H1 (cell line): ENCODE results near the gene JAKMIP1. TPM values are rescaled to one million over a fixed set of nuclear protein-coding genes. Genes with fewer than 3 reads are reported as not detected.

Experiments
- CTCF ChIA-PET: fragments of 300-600 bp; sonication (Branson Sonifier 250); formaldehyde crosslinking; loops from one replicate; lab custom pipeline; 2021; ENCODE audit not compliant: partially characterized antibody; lab: Charles Lee
- POLR2A ChIA-PET: fragments of 300-600 bp; sonication (Branson Sonifier 250); formaldehyde crosslinking; loops from one replicate; lab custom pipeline; 2021; ENCODE audit warnings: inconsistent platforms; ENCODE audit not compliant: partially characterized antibody; lab: Charles Lee
- DNase-seq, 2 experiments: peaks; one replicate each; pipeline versions ENCODE4 v3.0.0 to v3.0.0-alpha.2; 2010 to 2022; ENCODE audit warnings: low spot score in 2 of 2, low read depth in 1 of 2, mixed read lengths in 1 of 2
- FAIRE-seq: peaks from 2 replicates; lab custom pipeline; 2011; peaks lifted over from hg19 to GRCh38; lab: Jason Lieb, UNC
- H2AFZ ChIP-seq: 2 replicates; pipeline ENCODE4 v1.8.1; 2012; ENCODE audit warnings: low read length, inconsistent platforms
- H2AK5ac ChIP-seq: 2 replicates; pipeline ENCODE4 v1.6.1; 2013; ENCODE audit warnings: low read depth, low read length
- H2BK120ac ChIP-seq: replicated peaks from 2 replicates; pipeline ENCODE3; 2013; ENCODE audit warnings: low read depth, low read length, inconsistent platforms
- H2BK12ac ChIP-seq: 2 replicates; pipeline ENCODE4 v1.6.1; 2013; ENCODE audit warnings: low read depth, low read length
- H2BK15ac ChIP-seq: 2 replicates; pipeline ENCODE4 v1.6.1; 2013; ENCODE audit warnings: low read length
- H2BK20ac ChIP-seq: 2 replicates; pipeline ENCODE4 v1.6.1; 2013; ENCODE audit warnings: low read length
- H2BK5ac ChIP-seq: 2 replicates; pipeline ENCODE4 v1.6.1; 2013; ENCODE audit warnings: low read depth, low read length
- H3K14ac ChIP-seq: 2 replicates; pipeline ENCODE4 v1.6.1; 2013; ENCODE audit warnings: inconsistent platforms; ENCODE audit not compliant: insufficient read length
- H3K18ac ChIP-seq: 2 replicates; pipeline ENCODE4 v1.6.1; 2013; ENCODE audit warnings: low read length; ENCODE audit errors: extremely low read depth
- H3K23ac ChIP-seq: 2 replicates; pipeline ENCODE4 v1.6.1; 2013; ENCODE audit warnings: inconsistent platforms; ENCODE audit not compliant: insufficient read length
- H3K23me2 ChIP-seq: 2 replicates; pipeline ENCODE4 v1.6.1; 2013; ENCODE audit warnings: low read depth, low read length
- H3K27ac ChIP-seq: 2 replicates; pipeline ENCODE4 v1.6.1; 2011; ENCODE audit warnings: low read depth, low read length, inconsistent platforms
- H3K27me3 ChIP-seq, 4 experiments: replicated peaks in 1 of 4; 1 replicate in 1 of 4; 2 replicates in 3 of 4; pipeline versions ENCODE4 v1.6.1 to v1.8.1; 2011 to 2013; ENCODE audit warnings: low read length in 3 of 4, mild to moderate bottlenecking in 3 of 4, inconsistent platforms in 2 of 4, mixed read lengths in 2 of 4, moderate library complexity in 1 of 4; ENCODE audit not compliant: control insufficient read depth in 3 of 4, insufficient read depth in 3 of 4; ENCODE audit errors: extremely low read depth in 1 of 4
- H3K36me3 ChIP-seq, 4 experiments: 2 replicates each; pipeline versions ENCODE4 v1.6.1 to v1.8.1; 2011 to 2013; ENCODE audit warnings: mild to moderate bottlenecking in 4 of 4, low read length in 3 of 4, moderate library complexity in 2 of 4, control low read depth in 1 of 4, inconsistent platforms in 1 of 4; ENCODE audit not compliant: insufficient read depth in 4 of 4, control insufficient read depth in 2 of 4
- H3K4ac ChIP-seq: replicated peaks from 2 replicates; pipeline ENCODE3; 2013; ENCODE audit warnings: low read length, low read depth, mixed read lengths, inconsistent platforms; ENCODE audit not compliant: insufficient read length
- H3K4me1 ChIP-seq, 4 experiments: replicated peaks in 1 of 4; 1 replicate in 1 of 4; 2 replicates in 3 of 4; pipeline versions ENCODE4 v1.6.1 to v1.8.1; 2011 to 2013; ENCODE audit warnings: low read length in 3 of 4, inconsistent platforms in 2 of 4, mixed read lengths in 1 of 4; ENCODE audit not compliant: insufficient read depth in 4 of 4, control insufficient read depth in 3 of 4
- H3K4me2 ChIP-seq, 2 experiments: 2 replicates each; pipeline versions ENCODE4 v1.6.1 to v1.8.1; 2011 to 2013; ENCODE audit warnings: low read depth in 2 of 2, low read length in 2 of 2, control low read depth in 1 of 2, inconsistent platforms in 1 of 2, mild to moderate bottlenecking in 1 of 2; ENCODE audit not compliant: insufficient read depth in 1 of 2
- H3K4me3 ChIP-seq, 4 experiments: fragments of 200-600, 300-600 bp in 1 of 4; sonication (generic), shearing (Covaris generic), sonication (Bioruptor Twin) in 1 of 4; 2 replicates each; pipeline versions ENCODE4 v1.5.1 to v1.8.1; 2011 to 2016; ENCODE audit warnings: low read length in 4 of 4, low read depth in 3 of 4, control low read depth in 2 of 4, inconsistent platforms in 2 of 4, mild to moderate bottlenecking in 2 of 4, mixed read lengths in 1 of 4, moderate library complexity in 1 of 4; ENCODE audit not compliant: insufficient read depth in 2 of 4; ENCODE audit errors: extremely low read depth in 1 of 4
- H3K56ac ChIP-seq: replicated peaks from 2 replicates; pipeline ENCODE3; 2013; ENCODE audit warnings: low read depth, mild to moderate bottlenecking, mixed read lengths, low read length, inconsistent platforms; ENCODE audit not compliant: insufficient read length
- H3K79me1 ChIP-seq: 2 replicates; pipeline ENCODE4 v1.6.1; 2013; ENCODE audit warnings: low read depth, low read length, control low read depth
- H3K79me2 ChIP-seq, 2 experiments: 2 replicates each; pipeline versions ENCODE4 v1.6.1 to v1.8.1; 2012 to 2013; ENCODE audit warnings: low read length in 2 of 2, mild to moderate bottlenecking in 2 of 2, inconsistent platforms in 1 of 2; ENCODE audit not compliant: insufficient read depth in 2 of 2, control insufficient read depth in 1 of 2
- H3K9ac ChIP-seq, 4 experiments: replicated peaks in 1 of 4; 1 replicate in 1 of 4; 2 replicates in 3 of 4; pipeline versions ENCODE4 v1.6.1 to v1.8.1; 2011 to 2013; ENCODE audit warnings: low read depth in 3 of 4, low read length in 3 of 4, control low read depth in 2 of 4, mild to moderate bottlenecking in 2 of 4, moderate library complexity in 2 of 4, inconsistent platforms in 1 of 4; ENCODE audit errors: extremely low read depth in 1 of 4
- H3K9me3 ChIP-seq, 2 experiments: 2 replicates each; pipeline versions ENCODE4 v1.6.1 to v1.8.1; 2012 to 2013; ENCODE audit warnings: mild to moderate bottlenecking in 2 of 2, moderate library complexity in 2 of 2, control low read depth in 1 of 2, inconsistent platforms in 1 of 2, low read depth in 1 of 2, low read length in 1 of 2, mixed read lengths in 1 of 2; ENCODE audit not compliant: insufficient read depth in 2 of 2
- H4K20me1 ChIP-seq, 2 experiments: replicated peaks in 1 of 2; 2 replicates each; pipeline versions ENCODE3 to v1.8.1; 2011 to 2013; ENCODE audit warnings: inconsistent platforms in 2 of 2, low read length in 2 of 2, mild to moderate bottlenecking in 1 of 2; ENCODE audit not compliant: insufficient read depth in 2 of 2, control insufficient read depth in 1 of 2
- H4K5ac ChIP-seq: 2 replicates; pipeline ENCODE4 v1.6.1; 2013; ENCODE audit warnings: low read length, low read depth, mixed read lengths, inconsistent platforms; ENCODE audit not compliant: insufficient read length
- H4K8ac ChIP-seq: 2 replicates; pipeline ENCODE4 v1.8.0; 2013; ENCODE audit warnings: mild to moderate bottlenecking, moderate library complexity, low read length, inconsistent platforms; ENCODE audit not compliant: insufficient read depth; ENCODE audit errors: extremely low read depth
- H4K91ac ChIP-seq: replicated peaks from 2 replicates; pipeline ENCODE3; 2013; ENCODE audit warnings: low read length, mixed read lengths, inconsistent platforms; ENCODE audit not compliant: insufficient read length
- POLR2AphosphoS5 ChIP-seq: IDR thresholded peaks from 2 replicates; pipeline ENCODE4 v1.6.1; 2011; ENCODE audit warnings: low read depth, low read length
- WGBS, 2 experiments: shearing (Covaris generic) in 1 of 2; methylation state at CpG; one replicate each; pipeline versions ENCODE4 v1.1.6 to v1.1.7; 2013 to 2015; ENCODE audit warnings: low lambda C conversion rate in 2 of 2, mixed read lengths in 2 of 2, inconsistent platforms in 1 of 2, low coverage in 1 of 2, missing lambda C conversion rate in 1 of 2; ENCODE audit not compliant: insufficient replicate concordance in 2 of 2, insufficient coverage in 1 of 2, insufficient read length in 1 of 2; ENCODE audit errors: extremely low coverage in 1 of 2, missing lambda C conversion rate in 1 of 2; 5-methylcytosine and 5-hydroxymethylcytosine counted together
- polyA plus RNA-seq, 7 experiments: library from polyadenylated mRNA; depleted of rRNA in 3 of 7; stranded (reverse) in 5 of 7; unstranded in 2 of 7; fragments of >200 nt in 5 of 7; fragments of 200-250 nt in 2 of 7; gene quantifications; 1 replicate in 5 of 7; 2 replicates in 1 of 7; 4 replicates in 1 of 7; pipeline versions ENCODE4 v1.2.1 to v1.2.3, GENCODE V29; 2011 to 2013; ENCODE audit warnings: missing spikeins in 2 of 7, mixed read lengths in 2 of 7
- total RNA-seq: library from RNA; stranded (reverse); fragmentation: NEBNext Ultra II Directional; extraction: Animal tissue kit (Norgen Biotek cat#: 25700); gene quantifications from 2 replicates; pipeline ENCODE4 v1.2.1, GENCODE V29; 2021

The JAKMIP1 gene
- total and polyA plus RNA-seq, 2 of the 8 experiments (the other 6 are each of a cell fraction or from before 2014, with no cell fraction given): 2.5 to 4.4 TPM

DNA sequence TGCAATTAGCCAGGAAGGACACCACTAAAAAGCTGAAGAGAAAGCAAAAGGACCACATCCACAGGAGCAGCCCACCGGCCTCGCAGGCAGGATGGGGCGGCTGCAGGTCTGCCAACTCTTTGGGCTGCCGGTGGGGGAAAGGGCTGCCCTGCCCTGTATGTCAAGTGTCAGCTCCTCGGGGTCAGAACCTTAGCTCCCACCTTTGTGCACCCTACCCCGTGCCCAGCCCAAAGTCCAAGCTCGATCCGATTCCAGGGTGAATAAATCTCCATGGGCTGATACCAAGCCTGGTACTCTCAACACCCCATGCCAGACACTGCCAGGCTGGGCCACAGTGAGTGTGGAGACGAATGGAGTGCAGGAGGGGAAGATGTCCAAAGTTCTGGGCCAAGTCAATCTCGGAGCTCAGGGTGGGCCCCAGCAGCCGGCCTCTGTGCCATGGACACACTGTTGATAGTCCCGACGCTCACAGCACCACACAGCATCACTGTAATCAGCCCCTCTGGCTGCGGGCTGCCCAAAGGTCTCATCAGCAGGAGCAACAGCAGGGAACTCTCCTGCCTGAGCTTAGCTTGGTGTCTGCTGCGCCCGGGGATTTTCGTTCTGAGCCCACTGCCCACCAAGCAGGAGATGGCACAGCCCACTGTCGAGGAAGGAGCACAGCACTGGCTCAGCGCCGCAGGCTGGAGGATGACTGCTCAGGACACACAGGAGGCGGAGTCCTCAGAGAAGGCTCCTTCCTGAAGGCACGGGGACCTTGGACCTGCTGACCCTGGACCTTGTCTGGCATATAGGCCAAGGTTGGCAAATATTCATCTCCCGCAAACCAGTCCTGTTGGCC is 84.4 kb downstream of the JAKMIP1 start:
- peak overlapping the region; percentile 43; the same call in 1 of the 2 replicates for H2BK12ac ChIP-seq
- no peak overlapping the region for H3K4me3 ChIP-seq
- H3K56ac ChIP-seq: no peak overlapping the region
- peak overlapping the region in 1 of 2 experiments; percentile 18; a peak in 1 of 4 replicates for H3K4me2 ChIP-seq
- H2BK5ac ChIP-seq: peak overlapping the region; percentile 16; the same call in 1 of the 2 replicates
- H3K36me3 ChIP-seq: no peaks in the 10 kb centered on the region
- no peak overlapping the region for H4K5ac ChIP-seq
- peak overlapping the region; percentile 40; the same call in 1 of the 2 replicates for H2BK15ac ChIP-seq
- H3K4me1 ChIP-seq: peaks cover 11 to 31% (median 20%) of the 10 kb centered on the region in 4 experiments
- no peaks in the 10 kb centered on the region for H3K79me2 ChIP-seq
- H2BK20ac ChIP-seq: peak overlapping the region; percentile 97; the same call in 1 of the 2 replicates
- no peak overlapping the region for H3K23ac ChIP-seq
- peak overlapping the region; percentile 68 for H2BK120ac ChIP-seq
- FAIRE-seq (no peak), DNase-seq (no peak)
- peak overlapping the region; percentile 56; the same call in 1 of the 2 replicates for H2AK5ac ChIP-seq
- peak overlapping the region; percentile 34 for H4K91ac ChIP-seq
- no peaks in the 10 kb centered on the region for H4K20me1 ChIP-seq
- WGBS, 2 experiments: 89% methylated on average over 23 of the region's 23 CpGs; no CpG with 5 or more reads in 1 of the 2 experiments
- H3K23me2 ChIP-seq: no peaks in the 10 kb centered on the region
- peak overlapping the region; percentile 73; the same call in 1 of the 2 replicates for H3K18ac ChIP-seq
- no peaks in the 10 kb centered on the region; a peak in 2 of 7 replicates for H3K27me3 ChIP-seq
- ChIA-PET POLR2A (interaction anchor here (0.6 kb wide), 1 partner anchor 465 kb away, joined by 3 read pairs; no protein-coding TSS in a partner anchor), CTCF (interaction anchor here (0.6 to 1.6 kb wide), 5 partner anchors 9 to 211 kb away, joined by 3 to 7 read pairs (median 4); no protein-coding TSS in a partner anchor)
- peak overlapping the region; percentile 8 for H3K4ac ChIP-seq
- no peak overlapping the region; the same call in 1 of the 2 replicates for H4K8ac ChIP-seq
- no peak overlapping the region for H3K27ac ChIP-seq
- H3K9me3 ChIP-seq: no peaks in the 10 kb centered on the region
- no peak overlapping the region for H3K9ac ChIP-seq
- no peak overlapping the region for H2AFZ ChIP-seq
- no peaks in the 10 kb centered on the region; the same call in 1 of the 2 replicates for H3K79me1 ChIP-seq
- H3K14ac ChIP-seq: no peak overlapping the region
- TF ChIP-seq POLR2AphosphoS5: no peak
